WERI-Rb-1 (cell line): Measurements from ENCODE around the gene RNF180.

Experiments used
- DNase-seq: peaks from one replicate; pipeline ENCODE4 v3.0.0-alpha.2; 2020
- H3K27ac ChIP-seq: fragments of 250-450 bp; sonication (Bioruptor Pico); 2 replicates; pipeline ENCODE4 v1.5.1; 2020; ENCODE audit warnings: mild to moderate bottlenecking, moderate library complexity
- H3K27me3 ChIP-seq: fragments of 250-450 bp; sonication (Bioruptor Pico); 2 replicates; pipeline ENCODE4 v1.5.1; 2021; ENCODE audit warnings: mild to moderate bottlenecking, low read depth, moderate library complexity; ENCODE audit not compliant: insufficient read depth, severe bottlenecking
- H3K36me3 ChIP-seq: fragments of 250-450 bp; sonication (Bioruptor Pico); 2 replicates; pipeline ENCODE4 v1.5.1; 2020; ENCODE audit warnings: mild to moderate bottlenecking, moderate library complexity
- H3K4me3 ChIP-seq: 2 replicates; pipeline ENCODE4 v1.5.1; 2011; ENCODE audit warnings: low read depth, mild to moderate bottlenecking, control low read depth, low read length
- H3K9me3 ChIP-seq: fragments of 250-450 bp; sonication (Bioruptor Pico); 2 replicates; pipeline ENCODE4 v1.5.1; 2021; ENCODE audit warnings: mild to moderate bottlenecking, moderate library complexity; ENCODE audit not compliant: severe bottlenecking
- CTCF ChIP-seq: IDR thresholded peaks from 2 replicates; pipeline ENCODE4 v1.5.1; 2011; ENCODE audit warnings: low read depth, mild to moderate bottlenecking, control low read depth, inconsistent platforms, low read length

The RNF180 gene

GRCh38 chr5:64333886-64334285 is 168.2 kb downstream of the RNF180 start:
- H3K9me3 ChIP-seq: no peaks in the 10 kb centered on the region
- no peaks in the 10 kb centered on the region for H3K27me3 ChIP-seq
- H3K27ac ChIP-seq: no peak overlapping the region
- no peak for TF ChIP-seq CTCF
- no peak overlapping the region for H3K4me3 ChIP-seq
- no peaks in the 10 kb centered on the region for H3K36me3 ChIP-seq
- DNase-seq: no peak

- TF ChIP-seq CTCF: no peak
Measured at GRCh38 chr5:64339769-64340168, 174.1 kb downstream of the RNF180 start.

GRCh38 chr5:64340293-64340692 is 174.7 kb downstream of the RNF180 start:
- H3K9me3 ChIP-seq: no peaks in the 10 kb centered on the region
- H3K36me3 ChIP-seq: no peaks in the 10 kb centered on the region
- no peak overlapping the region for H3K27ac ChIP-seq
- H3K27me3 ChIP-seq: no peaks in the 10 kb centered on the region
- DNase-seq: no peak
- TF ChIP-seq CTCF: no peak
- H3K4me3 ChIP-seq: no peak overlapping the region

More at GRCh38 chr5:64339769-64340168, 174.1 kb downstream of the RNF180 start:
- Histone ChIP-seq H3K27ac (no peak overlapping the region), H3K27me3 (no peaks in the 10 kb centered on the region), H3K36me3 (no peaks in the 10 kb centered on the region), H3K9me3 (no peaks in the 10 kb centered on the region), H3K4me3 (no peak overlapping the region)
- no peak for DNase-seq

- no peak overlapping the region for H3K27ac ChIP-seq
- no peaks in the 10 kb centered on the region for H3K27me3 ChIP-seq
- no peaks in the 10 kb centered on the region for H3K9me3 ChIP-seq
- no peaks in the 10 kb centered on the region for H3K36me3 ChIP-seq
- no peak overlapping the region for H3K4me3 ChIP-seq
- no peak for DNase-seq
- TF ChIP-seq CTCF: no peak
Measured at GRCh38 chr5:64341340-64341739, 175.7 kb downstream of the RNF180 start.

DNA sequence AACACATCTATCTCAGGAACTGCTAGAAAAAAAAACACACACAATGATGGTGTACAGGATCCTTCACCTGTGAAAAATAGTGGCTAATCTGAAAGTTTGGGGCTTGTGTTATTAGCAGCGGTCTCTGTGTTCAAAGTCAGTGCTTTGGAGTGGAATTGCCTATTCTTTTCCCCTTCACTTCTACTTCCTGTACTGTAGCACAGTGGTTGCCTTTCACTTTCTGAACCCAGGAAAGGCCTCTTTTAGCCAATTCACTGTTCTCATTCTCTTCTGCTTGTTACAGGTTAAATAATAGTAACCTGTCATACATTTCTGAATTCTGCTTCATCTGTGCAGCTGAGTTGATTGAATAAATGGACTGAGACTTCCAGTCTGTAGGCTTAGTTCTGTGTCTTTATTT is 178.9 kb downstream of the RNF180 start:
- Histone ChIP-seq H3K36me3 (no peaks in the 10 kb centered on the region), H3K4me3 (no peak overlapping the region), H3K9me3 (peaks cover under 1% of the 10 kb centered on the region), H3K27me3 (no peaks in the 10 kb centered on the region), H3K27ac (no peak overlapping the region)
- no peak for TF ChIP-seq CTCF
- DNase-seq: no peak

DNA sequence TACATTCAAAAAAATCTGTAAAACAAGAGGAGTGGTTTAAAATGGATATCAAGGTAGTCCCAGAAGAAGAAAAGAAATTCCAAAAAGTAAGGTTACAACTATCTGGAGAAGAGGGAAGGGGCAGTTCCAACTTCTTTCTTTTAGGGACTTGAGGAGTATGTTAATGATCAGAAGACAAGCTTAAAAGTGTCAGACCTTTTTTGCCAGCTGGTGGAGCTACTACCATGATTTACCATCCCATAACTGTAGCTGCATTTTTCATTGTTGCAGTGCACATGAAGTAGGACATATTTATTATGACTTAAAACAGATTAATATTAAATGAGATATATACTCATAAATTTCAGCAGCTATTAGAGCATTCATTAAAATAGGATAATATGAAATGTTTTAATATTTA is 181.7 kb downstream of the RNF180 start:
- H3K4me3 ChIP-seq: no peak overlapping the region
- H3K36me3 ChIP-seq: no peaks in the 10 kb centered on the region
- no peaks in the 10 kb centered on the region for H3K27me3 ChIP-seq
- no peak for DNase-seq
- H3K9me3 ChIP-seq: peaks cover 5% of the 10 kb centered on the region
- no peak for TF ChIP-seq CTCF
- no peak overlapping the region for H3K27ac ChIP-seq
